ENCODE measurements around the gene BCL2L11. TPM values are rescaled to one million over a fixed set of nuclear protein-coding genes. Genes with fewer than 3 reads are reported as not detected.

Gene BCL2L11
- total and polyA plus RNA-seq, 2 donors (not counting 3 experiments of a cell fraction or from before 2014, with no cell fraction given), result 12.9 to 26.6 TPM

DNA sequence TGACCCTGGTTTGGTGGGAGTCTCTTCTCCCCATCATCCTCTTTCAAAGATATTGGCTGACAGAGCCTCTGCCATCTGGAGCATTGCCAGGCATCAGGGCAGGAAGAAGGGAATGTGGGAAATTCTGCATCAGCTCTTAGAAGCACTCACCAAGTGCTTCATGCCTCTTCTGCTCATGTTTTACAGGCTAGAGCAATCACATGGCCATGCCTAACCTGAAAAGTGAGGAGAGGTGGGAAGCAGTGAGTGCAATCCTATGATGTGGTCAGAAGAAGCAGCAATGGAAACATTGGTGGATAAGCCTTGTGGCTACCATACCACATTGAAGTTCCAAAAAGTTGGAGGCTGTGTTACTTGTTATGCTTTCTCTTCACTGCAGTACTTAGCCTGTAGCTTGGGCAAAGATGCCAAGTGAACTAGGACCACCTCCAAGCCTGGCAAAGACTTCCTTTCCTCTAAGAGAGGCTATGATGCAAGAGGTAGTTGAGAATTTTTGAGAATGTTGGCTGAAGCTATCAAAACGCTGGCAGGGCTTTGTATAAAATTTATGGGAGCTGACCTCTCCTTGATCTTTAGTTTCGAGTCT, 64.1 kb downstream of the BCL2L11 start:
- Histone ChIP-seq H3K9ac (replicated peaks; ENCODE audit: extremely low read depth, insufficient read depth, low read length) (no peak overlapping the region), H3K4me3 (replicated peaks in 1 of 3; ENCODE audit: insufficient read depth in 1 of 3, low read depth in 1 of 3, low read length in 3 of 3) (no peak overlapping the region), H3K9me1 (replicated peaks; ENCODE audit: control insufficient read depth, extremely low read depth, insufficient read depth, low read length) (no peaks in the 10 kb centered on the region), H3K27me3 (ENCODE audit: control insufficient read depth in 2 of 2, insufficient read depth in 2 of 2, low read length in 2 of 2) (peaks cover 59% of the 10 kb centered on the region in 2 experiments), H3K4me1 (ENCODE audit: control insufficient read depth, extremely low read depth, insufficient read depth, low read length) (no peaks in the 10 kb centered on the region), H3K27ac (ENCODE audit: insufficient read depth, low read depth, low read length) (no peak overlapping the region), H3K4me2 (ENCODE audit: insufficient read depth, low read length) (no peak overlapping the region), H3K9me3 (replicated peaks; ENCODE audit: control insufficient read depth, insufficient read depth, low read length) (no peaks in the 10 kb centered on the region), H3K79me2 (ENCODE audit: control insufficient read depth, insufficient read depth, low read length) (no peaks in the 10 kb centered on the region), H4K20me1 (replicated peaks; ENCODE audit: control insufficient read depth, extremely low read depth, insufficient read depth, low read length) (no peaks in the 10 kb centered on the region), H2AFZ (ENCODE audit: low read depth, low read length) (no peak overlapping the region), H3K36me3 (ENCODE audit: control insufficient read depth in 2 of 2, extremely low read depth in 1 of 2, insufficient read depth in 2 of 2, low read length in 2 of 2) (no peaks in the 10 kb centered on the region)
- no peak for TF ChIP-seq JUN (IDR thresholded peaks at IDR 0.05; ENCODE audit: borderline replicate concordance, insufficient read depth, insufficient read length, low read depth)
- no peak for TF ChIP-seq GATA2 (IDR thresholded peaks at IDR 0.05; ENCODE audit: insufficient read depth, insufficient read length, low read depth, low read length)
- FAIRE-seq (no peak), DNase-seq (ENCODE audit: low read depth, low spot score) (no peak)
- POLR2A ChIA-PET, result no interaction called here
- dilution Hi-C loops (cut with MboI; ENCODE audit: extremely low pct_ligation_motif_present, low sequenced_read_pairs) (no loop called here), intact Hi-C loops (cut with micrococcal nuclease) (no loop called here)
- BruUV-seq (replicated peaks), result no TSS peak
- CTCF ChIA-PET, result interaction anchor here (0.7 to 1.4 kb wide), 3 partner anchors 17 to 67 kb away, joined by 3 to 4 read pairs (median 3); no protein-coding TSS in a partner anchor

DNA sequence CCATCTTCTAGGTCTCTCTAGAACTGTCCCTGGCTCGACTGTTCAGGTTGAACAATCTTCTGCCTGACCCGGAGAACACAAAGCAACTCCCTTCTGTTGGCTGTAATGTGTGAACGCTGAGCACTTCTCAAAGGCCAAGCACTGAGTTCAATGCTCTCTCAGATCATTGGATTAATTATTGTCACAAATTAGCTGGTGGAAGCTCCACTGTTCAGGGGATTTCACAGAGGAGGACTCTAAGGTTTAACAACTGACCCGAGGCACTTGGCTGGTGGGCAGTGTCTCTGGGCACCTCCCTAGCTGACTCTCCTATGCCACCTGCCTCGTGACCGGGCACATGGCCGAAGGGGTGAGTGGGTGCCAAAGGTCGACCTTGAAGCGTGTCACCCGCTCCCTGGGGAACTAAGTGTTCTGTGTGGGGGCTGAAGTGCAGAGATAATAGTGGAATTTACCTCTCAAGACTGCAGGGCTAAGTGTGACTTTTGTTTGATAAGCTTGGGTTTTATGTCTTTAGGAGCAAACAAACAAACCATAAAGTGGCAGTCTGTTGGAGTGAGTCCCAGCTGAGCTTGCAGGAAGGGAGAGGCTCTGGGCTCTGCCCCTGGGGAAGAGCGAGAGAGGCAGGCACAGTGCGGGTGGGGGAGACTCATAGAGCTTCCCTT, 64.8 kb downstream of the BCL2L11 start:
- no peak for DNase-seq (ENCODE audit: low read depth, low spot score)
- ChIA-PET CTCF (interaction anchor here (0.9 to 1.6 kb wide), 4 partner anchors 10 to 35 kb away, joined by 3 to 6 read pairs (median 4); no protein-coding TSS in a partner anchor), POLR2A (no interaction called here)
- Histone ChIP-seq H3K9me1 (replicated peaks; ENCODE audit: control insufficient read depth, extremely low read depth, insufficient read depth, low read length) (no peaks in the 10 kb centered on the region), H3K79me2 (ENCODE audit: control insufficient read depth, insufficient read depth, low read length) (no peaks in the 10 kb centered on the region), H3K4me3 (replicated peaks in 1 of 3; ENCODE audit: insufficient read depth in 1 of 3, low read depth in 1 of 3, low read length in 3 of 3) (no peak overlapping the region), H3K4me1 (ENCODE audit: control insufficient read depth, extremely low read depth, insufficient read depth, low read length) (no peaks in the 10 kb centered on the region), H3K9ac (replicated peaks; ENCODE audit: extremely low read depth, insufficient read depth, low read length) (no peak overlapping the region), H4K20me1 (replicated peaks; ENCODE audit: control insufficient read depth, extremely low read depth, insufficient read depth, low read length) (no peaks in the 10 kb centered on the region), H3K9me3 (replicated peaks; ENCODE audit: control insufficient read depth, insufficient read depth, low read length) (no peaks in the 10 kb centered on the region), H3K27ac (ENCODE audit: insufficient read depth, low read depth, low read length) (no peak overlapping the region), H3K4me2 (ENCODE audit: insufficient read depth, low read length) (no peak overlapping the region), H3K36me3 (ENCODE audit: control insufficient read depth in 2 of 2, extremely low read depth in 1 of 2, insufficient read depth in 2 of 2, low read length in 2 of 2) (no peaks in the 10 kb centered on the region), H3K27me3 (ENCODE audit: control insufficient read depth in 2 of 2, insufficient read depth in 2 of 2, low read length in 2 of 2) (peaks cover 54 to 57% of the 10 kb centered on the region in 2 experiments), H2AFZ (ENCODE audit: low read depth, low read length) (no peak overlapping the region)
- no TSS peak for BruUV-seq (replicated peaks)
- intact Hi-C loops (cut with micrococcal nuclease) (no loop called here), dilution Hi-C loops (cut with MboI; ENCODE audit: extremely low pct_ligation_motif_present, low sequenced_read_pairs) (no loop called here)
- TF ChIP-seq MYC (IDR thresholded peaks at IDR 0.05; ENCODE audit: low read depth, low read length) (no peak), JUN (IDR thresholded peaks at IDR 0.05; ENCODE audit: borderline replicate concordance, insufficient read depth, insufficient read length, low read depth) (no peak), EZH2 (IDR thresholded peaks at IDR 0.05; ENCODE audit: borderline replicate concordance, low read depth, low read length, severe bottlenecking) (no peak), POLR2AphosphoS5 (IDR thresholded peaks at IDR 0.05; ENCODE audit: insufficient read depth, low read depth, low read length) (no peak), GATA2 (IDR thresholded peaks at IDR 0.05; ENCODE audit: insufficient read depth, insufficient read length, low read depth, low read length) (no peak), POLR2A (IDR thresholded peaks at IDR 0.05; ENCODE audit: low read depth, low read length) (no peak), FOS (IDR thresholded peaks at IDR 0.05; ENCODE audit: borderline replicate concordance, insufficient read depth, low read length) (no peak)
- TF ChIP-seq, protein P1, sequence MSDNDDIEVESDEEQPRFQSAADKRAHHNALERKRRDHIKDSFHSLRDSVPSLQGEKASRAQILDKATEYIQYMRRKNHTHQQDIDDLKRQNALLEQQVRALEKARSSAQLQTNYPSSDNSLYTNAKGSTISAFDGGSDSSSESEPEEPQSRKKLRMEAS (IDR thresholded peaks at IDR 0.05; ENCODE audit: insufficient read depth, insufficient read length), result no peak
- TF ChIP-seq, protein P2, sequence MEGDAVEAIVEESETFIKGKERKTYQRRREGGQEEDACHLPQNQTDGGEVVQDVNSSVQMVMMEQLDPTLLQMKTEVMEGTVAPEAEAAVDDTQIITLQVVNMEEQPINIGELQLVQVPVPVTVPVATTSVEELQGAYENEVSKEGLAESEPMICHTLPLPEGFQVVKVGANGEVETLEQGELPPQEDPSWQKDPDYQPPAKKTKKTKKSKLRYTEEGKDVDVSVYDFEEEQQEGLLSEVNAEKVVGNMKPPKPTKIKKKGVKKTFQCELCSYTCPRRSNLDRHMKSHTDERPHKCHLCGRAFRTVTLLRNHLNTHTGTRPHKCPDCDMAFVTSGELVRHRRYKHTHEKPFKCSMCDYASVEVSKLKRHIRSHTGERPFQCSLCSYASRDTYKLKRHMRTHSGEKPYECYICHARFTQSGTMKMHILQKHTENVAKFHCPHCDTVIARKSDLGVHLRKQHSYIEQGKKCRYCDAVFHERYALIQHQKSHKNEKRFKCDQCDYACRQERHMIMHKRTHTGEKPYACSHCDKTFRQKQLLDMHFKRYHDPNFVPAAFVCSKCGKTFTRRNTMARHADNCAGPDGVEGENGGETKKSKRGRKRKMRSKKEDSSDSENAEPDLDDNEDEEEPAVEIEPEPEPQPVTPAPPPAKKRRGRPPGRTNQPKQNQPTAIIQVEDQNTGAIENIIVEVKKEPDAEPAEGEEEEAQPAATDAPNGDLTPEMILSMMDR (IDR thresholded peaks at IDR 0.05; ENCODE audit: extremely low read depth in 1 of 2, insufficient read depth in 1 of 2, low read depth in 1 of 2, low read length in 2 of 2), result no peak
- FAIRE-seq, result no peak
